Measurements from ENCODE around the gene ZDHHC16.
A peak's percentile ranks its signal among the peaks of the same experiment; 100 is the strongest.

ZDHHC16 gene

GRCh38 chr10:97483506-97483905 lies 37.5 kb downstream of the ZDHHC16 start:
- DNase-seq (ENCODE audit: insufficient read length), result no peak
- no peak for TF ChIP-seq TAF1 (IDR thresholded peaks at IDR 0.05; ENCODE audit: borderline replicate concordance, low read depth, low read length)
- TF ChIP-seq POLR2AphosphoS5 (IDR thresholded peaks at IDR 0.05; ENCODE audit: low read depth, low read length), result no peak
- no peak for TF ChIP-seq POLR2A (IDR thresholded peaks at IDR 0.05; ENCODE audit: low read depth, low read length)
- no peak for FAIRE-seq

DNA sequence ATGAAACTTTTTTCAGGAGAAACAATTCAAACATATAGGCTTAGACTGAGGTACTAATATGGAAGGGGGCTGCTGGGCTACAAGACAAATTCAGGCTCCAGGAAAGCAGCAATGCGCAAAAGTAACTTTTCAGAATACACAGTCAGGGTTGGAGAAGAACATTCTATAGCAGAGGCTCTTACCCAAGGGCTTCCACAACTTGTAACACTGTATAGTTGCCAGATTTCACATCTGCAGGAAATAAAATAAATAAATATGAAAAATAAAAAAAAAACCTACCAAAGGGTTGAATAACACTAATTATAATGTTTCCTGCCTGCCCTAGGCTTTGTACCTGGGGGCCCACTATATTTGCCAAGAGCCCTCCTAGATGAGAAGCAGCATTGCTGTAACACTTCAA lies 37.9 kb downstream of the ZDHHC16 start:
- DNase-seq (ENCODE audit: insufficient read length) (no peak), FAIRE-seq (no peak)
- TF ChIP-seq TAF1 (IDR thresholded peaks at IDR 0.05; ENCODE audit: borderline replicate concordance, low read depth, low read length) (no peak), POLR2A (IDR thresholded peaks at IDR 0.05; ENCODE audit: low read depth, low read length) (no peak), POLR2AphosphoS5 (IDR thresholded peaks at IDR 0.05; ENCODE audit: low read depth, low read length) (no peak)

DNA sequence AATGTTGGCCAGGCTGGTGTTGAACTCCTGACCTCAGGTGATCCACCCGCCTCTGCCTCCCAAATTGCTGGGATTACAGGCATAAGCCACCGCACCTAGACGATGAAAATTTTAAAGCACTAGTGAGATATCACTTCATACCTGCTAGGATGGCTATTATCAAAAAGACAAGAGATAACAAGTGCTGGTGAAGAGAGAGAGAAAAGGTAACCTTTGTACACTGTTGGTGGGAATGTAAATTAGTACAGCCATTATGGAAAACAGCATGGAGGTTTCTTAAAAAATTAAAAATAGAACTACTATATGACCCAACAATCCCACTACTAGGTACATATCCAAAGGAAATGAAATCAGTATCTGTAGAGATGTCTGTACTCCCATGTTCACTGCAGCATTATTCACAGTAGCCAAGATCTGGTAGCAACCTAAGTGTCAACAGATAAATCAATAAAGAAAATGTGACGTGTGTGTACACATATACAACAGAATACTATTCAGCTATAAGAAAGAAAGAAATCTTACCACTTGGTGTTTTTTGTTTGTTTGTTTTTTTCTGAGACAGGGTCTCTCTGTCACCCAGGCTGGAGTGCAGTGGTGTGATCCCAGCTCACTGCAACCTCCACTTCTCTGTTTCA lies 39.8 kb downstream of the ZDHHC16 start:
- DNase-seq (ENCODE audit: insufficient read length), result no peak
- no peak for TF ChIP-seq POLR2A (IDR thresholded peaks at IDR 0.05; ENCODE audit: low read depth, low read length)
- no peak for TF ChIP-seq TAF1 (IDR thresholded peaks at IDR 0.05; ENCODE audit: borderline replicate concordance, low read depth, low read length)
- TF ChIP-seq POLR2AphosphoS5 (IDR thresholded peaks at IDR 0.05; ENCODE audit: low read depth, low read length), result no peak
- FAIRE-seq, result no peak

- no peak for TF ChIP-seq POLR2AphosphoS5 (IDR thresholded peaks at IDR 0.05; ENCODE audit: low read depth, low read length)
- TF ChIP-seq POLR2A (IDR thresholded peaks at IDR 0.05; ENCODE audit: low read depth, low read length), result no peak
- no peak for TF ChIP-seq TAF1 (IDR thresholded peaks at IDR 0.05; ENCODE audit: borderline replicate concordance, low read depth, low read length)
- FAIRE-seq (peak; percentile 36), DNase-seq (ENCODE audit: insufficient read length) (no peak)
Measured at GRCh38 chr10:97490592-97490991, 44.6 kb downstream of the ZDHHC16 start.

DNA sequence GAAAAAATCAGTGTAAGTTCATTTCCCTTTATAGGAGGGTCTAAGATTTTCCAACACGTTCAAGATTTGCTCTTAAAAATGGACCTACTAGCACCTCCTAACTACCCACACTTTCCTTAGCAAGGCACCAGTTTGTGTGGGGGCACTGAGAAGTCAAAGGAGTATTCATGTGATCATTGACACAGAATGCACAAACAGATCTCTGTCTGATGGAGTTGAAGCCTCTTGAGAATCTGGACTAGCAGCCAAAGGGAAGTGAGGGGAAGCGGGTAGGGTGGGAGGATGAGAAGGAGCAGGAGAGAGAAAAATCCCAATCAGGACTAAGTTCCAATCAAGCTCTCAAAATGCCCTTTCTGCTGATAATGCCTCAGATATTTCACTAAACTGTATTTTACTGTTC lies 48.2 kb downstream of the ZDHHC16 start:
- FAIRE-seq, result no peak
- TF ChIP-seq TAF1 (IDR thresholded peaks at IDR 0.05; ENCODE audit: borderline replicate concordance, low read depth, low read length) (no peak), POLR2A (IDR thresholded peaks at IDR 0.05; ENCODE audit: low read depth, low read length) (no peak), POLR2AphosphoS5 (IDR thresholded peaks at IDR 0.05; ENCODE audit: low read depth, low read length) (no peak)
- DNase-seq (ENCODE audit: insufficient read length), result no peak

GRCh38 chr10:97494863-97495506 lies 49.0 kb downstream of the ZDHHC16 start:
- FAIRE-seq, result no peak
- TF ChIP-seq POLR2AphosphoS5 (IDR thresholded peaks at IDR 0.05; ENCODE audit: low read depth, low read length), result no peak
- TF ChIP-seq TAF1 (IDR thresholded peaks at IDR 0.05; ENCODE audit: borderline replicate concordance, low read depth, low read length), result no peak
- TF ChIP-seq POLR2A (IDR thresholded peaks at IDR 0.05; ENCODE audit: low read depth, low read length), result no peak
- DNase-seq (ENCODE audit: insufficient read length), result no peak

- DNase-seq (ENCODE audit: insufficient read length) (peak; percentile 70), FAIRE-seq (peak; percentile 99)
- peak; percentile 95 for TF ChIP-seq POLR2AphosphoS5 (IDR thresholded peaks at IDR 0.05; ENCODE audit: low read depth, low read length)
- peak; percentile 79 for TF ChIP-seq TAF1 (IDR thresholded peaks at IDR 0.05; ENCODE audit: borderline replicate concordance, low read depth, low read length)
- TF ChIP-seq POLR2A (IDR thresholded peaks at IDR 0.05; ENCODE audit: low read depth, low read length), result peak; percentile 84
Measured at GRCh38 chr10:97497572-97498075, 51.6 kb downstream of the ZDHHC16 start.

DNA sequence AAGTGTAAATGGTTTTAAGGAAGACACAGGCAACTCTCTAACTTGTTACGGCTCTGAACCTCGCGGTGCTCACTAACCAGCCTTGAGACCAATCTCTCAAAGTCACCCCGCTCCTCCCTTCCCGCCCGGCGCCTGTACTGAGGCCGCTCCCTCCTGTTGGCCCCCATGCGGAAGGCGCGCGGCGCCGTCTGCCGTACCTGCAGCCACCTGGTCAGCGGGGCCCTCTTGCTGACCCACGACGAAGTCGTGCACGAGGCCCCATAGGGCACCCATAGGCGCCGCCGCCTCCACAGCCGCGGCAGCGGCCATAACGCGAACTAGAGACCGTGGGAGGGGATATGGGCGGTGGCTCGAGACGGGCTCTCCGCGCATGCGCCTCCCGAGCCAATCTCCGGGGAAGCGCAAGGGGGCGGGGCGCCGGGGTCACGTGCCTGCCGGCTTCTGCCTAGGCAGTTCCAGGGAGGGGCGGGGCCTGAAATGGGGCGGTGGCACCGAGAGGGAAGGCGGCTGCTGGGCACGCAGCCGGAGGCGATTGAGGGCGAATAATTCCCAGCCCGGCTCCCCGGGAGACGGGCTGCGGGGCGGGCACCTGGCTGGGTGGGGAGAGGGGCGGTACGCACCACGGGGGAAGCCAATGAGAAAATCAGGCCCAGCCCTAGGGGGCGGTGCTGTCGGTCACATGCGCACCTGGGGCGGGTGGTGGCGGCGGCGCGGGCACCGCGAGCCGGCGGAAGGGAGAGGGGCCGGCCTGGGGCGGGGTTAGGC lies 52.3 kb downstream of the ZDHHC16 start, which contains the start of gene MMS19:
Gene MMS19 (minus strand): TSS at position 347 of the 765 bp plus-strand sequence. CDS start 38 bp downstream, at position 309.
- TF ChIP-seq POLR2AphosphoS5 (IDR thresholded peaks at IDR 0.05; ENCODE audit: low read depth, low read length) (peak; percentile 46; the same call in 1 of the 2 replicates), TAF1 (IDR thresholded peaks at IDR 0.05; ENCODE audit: borderline replicate concordance, low read depth, low read length) (peak; percentile 87; the same call in 1 of the 2 replicates), POLR2A (IDR thresholded peaks at IDR 0.05; ENCODE audit: low read depth, low read length) (peak; percentile 85)
- DNase-seq (ENCODE audit: insufficient read length) (peak; percentile 99), FAIRE-seq (no peak)

GRCh38 chr10:97498841-97499560 lies 53.0 kb downstream of the ZDHHC16 start, which contains the start of gene UBTD1:
TSS of gene UBTD1 (plus strand) at chr10:97498924. CDS start at chr10:97499204, 280 bp downstream.
- FAIRE-seq, result no peak
- TF ChIP-seq POLR2AphosphoS5 (IDR thresholded peaks at IDR 0.05; ENCODE audit: low read depth, low read length) (no peak), POLR2A (IDR thresholded peaks at IDR 0.05; ENCODE audit: low read depth, low read length) (no peak), TAF1 (IDR thresholded peaks at IDR 0.05; ENCODE audit: borderline replicate concordance, low read depth, low read length) (no peak)
- no peak for DNase-seq (ENCODE audit: insufficient read length)

DNA sequence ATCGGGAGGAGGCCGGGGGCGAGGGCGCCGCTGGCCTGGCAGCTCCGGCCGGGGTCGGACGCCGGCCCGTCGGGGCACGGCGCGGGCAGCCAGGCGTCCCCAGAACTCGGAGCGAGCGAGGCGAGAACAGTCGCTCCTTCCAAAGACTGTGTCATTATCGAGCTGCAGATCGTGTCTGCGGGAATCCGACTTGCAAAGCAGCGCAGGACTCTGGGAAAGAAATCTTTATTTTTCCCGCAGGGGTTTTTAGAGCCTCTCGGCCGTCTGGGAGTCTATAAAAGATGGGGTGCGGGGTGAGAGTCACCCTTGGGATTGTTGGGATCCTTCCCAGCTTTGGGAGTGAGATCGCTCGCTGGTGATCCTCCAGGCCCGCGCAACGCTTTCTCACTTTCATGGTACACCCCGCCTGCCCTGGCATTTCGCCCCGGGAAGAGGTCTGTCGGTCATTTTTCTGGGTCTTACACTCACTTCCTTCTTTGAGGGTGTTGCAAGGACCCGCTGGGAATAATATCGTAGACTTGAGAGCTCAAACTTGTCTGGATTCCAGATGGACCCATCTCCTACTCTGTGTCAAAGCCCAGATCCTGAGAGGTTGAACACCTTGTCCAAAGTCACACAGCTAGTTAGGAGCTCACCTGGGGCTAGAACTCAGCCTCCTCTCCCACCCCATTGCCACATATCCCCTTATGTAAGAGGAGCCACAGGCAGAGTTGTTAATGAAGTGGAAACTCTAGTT lies 53.8 kb downstream of the ZDHHC16 start:
- TF ChIP-seq TAF1 (IDR thresholded peaks at IDR 0.05; ENCODE audit: borderline replicate concordance, low read depth, low read length) (no peak), POLR2AphosphoS5 (IDR thresholded peaks at IDR 0.05; ENCODE audit: low read depth, low read length) (no peak), POLR2A (IDR thresholded peaks at IDR 0.05; ENCODE audit: low read depth, low read length) (no peak)
- no peak for DNase-seq (ENCODE audit: insufficient read length)
- FAIRE-seq, result no peak
